KBM-7 (cell line): ENCODE results near the gene MYB.
"Not testable (repeated sequence)": the region's sequence is repeated elsewhere in the genome, so short reads cannot be mapped to it uniquely, and the experiment has no call there.

Experiments
- DNase-seq: peaks from one replicate; pipeline ENCODE4 v3.0.0-alpha.2; 2015
- in situ Hi-C: fragments of 300-500 bp; cut with MboI; formaldehyde crosslinking; loops from 2 replicates; pipeline ENCODE4 v1.14.3; 2020; ENCODE audit warnings: low sequenced_read_pairs, low pct_unique_long_range_greater_than_20kb, mixed read lengths

Gene MYB

DNA sequence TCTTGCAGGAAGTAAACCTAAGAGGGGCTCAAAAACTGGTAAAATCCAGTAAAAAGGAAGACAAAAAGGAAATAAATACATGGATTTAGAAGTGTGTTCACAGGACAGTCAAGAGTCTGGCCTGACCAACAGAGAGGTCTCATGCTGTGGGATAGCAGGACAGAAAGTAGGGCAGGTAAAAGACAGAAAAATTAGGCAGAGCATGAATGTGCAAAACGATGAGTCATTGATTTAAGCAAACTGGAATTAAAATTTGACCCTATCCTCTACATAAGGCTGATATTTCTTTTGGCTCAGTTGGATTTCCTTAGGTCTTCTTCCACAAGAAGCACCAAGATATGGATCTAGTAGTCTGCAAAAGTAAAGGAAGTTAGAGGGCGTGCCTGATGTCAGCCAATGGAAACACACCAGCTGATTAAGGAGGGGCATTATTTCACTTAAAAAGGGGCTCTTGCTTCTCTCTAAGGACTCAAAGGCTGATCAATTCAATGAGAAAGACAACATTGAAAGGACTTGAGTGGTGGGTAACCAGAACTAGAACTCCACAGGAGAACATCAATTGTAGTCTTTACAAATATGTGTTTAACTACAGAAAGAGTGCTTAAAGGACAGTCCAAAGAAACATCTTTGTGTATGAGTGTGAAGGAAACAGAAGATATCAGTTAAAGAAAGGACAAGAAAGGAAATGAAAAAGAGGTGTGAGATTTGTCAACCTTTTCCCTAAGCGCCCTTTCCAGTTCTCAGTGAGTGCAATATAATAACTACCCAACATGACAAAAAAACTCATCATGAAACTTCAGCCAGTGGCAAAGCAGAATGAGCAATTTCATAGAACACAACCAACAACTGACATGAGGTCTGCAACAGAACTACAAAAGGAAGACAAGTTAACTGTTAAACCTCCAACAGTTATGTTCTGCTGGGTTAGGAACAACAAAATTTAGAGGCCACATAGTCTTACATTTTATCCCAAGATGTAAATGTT is 19.4 kb upstream of the MYB start:
- no peak for DNase-seq
- in situ Hi-C loops = no loop called here

DNA sequence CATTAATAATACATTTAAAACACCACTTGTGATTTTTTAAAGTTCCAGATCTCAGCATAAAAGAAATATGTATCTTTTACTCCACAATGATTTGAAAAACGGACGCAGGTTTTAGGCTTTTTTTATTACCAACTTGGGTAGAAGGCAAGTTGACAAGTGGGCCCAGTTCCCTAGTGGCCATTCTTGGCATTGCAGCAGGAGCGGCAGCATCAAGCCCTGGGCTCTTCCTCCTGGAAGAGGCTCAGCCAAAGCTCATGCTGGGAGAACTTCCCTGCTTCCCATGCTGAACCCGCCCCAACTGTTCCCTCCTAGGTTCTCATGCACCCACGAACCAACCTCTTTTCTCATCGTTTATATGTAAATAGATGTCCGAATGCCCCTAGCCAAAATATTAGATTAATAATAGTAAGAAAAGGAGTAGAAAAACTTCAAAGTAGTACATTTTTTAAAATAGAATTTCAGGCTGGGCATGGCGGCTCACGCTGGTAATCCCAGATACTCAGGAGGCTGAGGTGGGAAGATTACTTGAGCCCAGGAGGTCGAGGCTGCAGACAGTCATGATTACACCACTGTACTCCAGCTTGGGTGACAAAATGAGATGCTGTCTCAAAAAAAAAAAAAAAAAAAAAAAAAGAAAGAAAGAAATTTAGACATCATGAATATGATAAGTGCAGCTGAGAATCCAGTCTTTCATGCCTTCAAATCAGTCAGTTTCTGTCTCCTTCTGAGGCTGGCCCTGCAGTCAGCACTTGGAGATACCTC is 18.2 kb upstream of the MYB start:
- in situ Hi-C loops = no loop called here
- DNase-seq = peak; percentile 65

DNA sequence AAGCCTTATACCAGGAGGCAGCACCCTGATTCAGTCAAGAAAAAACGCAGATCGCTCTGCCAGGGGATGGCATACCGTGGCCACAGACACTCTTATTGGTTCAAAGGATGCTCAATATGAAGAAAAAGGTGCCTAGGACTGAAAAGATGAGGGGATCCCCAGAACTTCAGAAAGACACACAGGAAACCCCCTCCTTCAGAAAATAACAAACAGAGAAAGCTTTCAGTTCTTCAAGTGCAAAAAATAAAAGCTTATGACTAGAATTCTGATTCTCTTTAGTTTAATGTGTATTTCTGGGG is 17.7 kb upstream of the MYB start:
- in situ Hi-C loops = no loop called here
- DNase-seq = no peak

DNA sequence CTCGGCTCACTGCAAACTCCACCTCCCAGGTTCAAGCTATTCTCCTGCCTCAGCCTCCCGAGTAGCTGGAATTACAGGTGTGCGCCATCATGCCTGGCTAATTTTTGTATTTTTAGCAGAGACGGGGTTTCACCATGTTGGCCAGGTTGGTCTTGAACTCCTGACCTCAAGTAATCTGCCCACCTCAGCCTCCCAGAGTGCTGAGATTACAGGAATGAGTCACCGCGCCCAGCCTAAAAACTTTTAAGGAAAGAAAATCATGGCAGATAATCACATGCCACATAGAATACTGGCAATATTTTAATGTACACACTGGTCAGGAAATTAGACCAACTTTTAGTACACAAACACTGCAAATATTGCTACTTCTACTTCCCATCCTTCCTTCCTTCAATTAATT is 16.7 kb upstream of the MYB start:
- DNase-seq, in situ Hi-C loops: not testable (repeated sequence)

DNA sequence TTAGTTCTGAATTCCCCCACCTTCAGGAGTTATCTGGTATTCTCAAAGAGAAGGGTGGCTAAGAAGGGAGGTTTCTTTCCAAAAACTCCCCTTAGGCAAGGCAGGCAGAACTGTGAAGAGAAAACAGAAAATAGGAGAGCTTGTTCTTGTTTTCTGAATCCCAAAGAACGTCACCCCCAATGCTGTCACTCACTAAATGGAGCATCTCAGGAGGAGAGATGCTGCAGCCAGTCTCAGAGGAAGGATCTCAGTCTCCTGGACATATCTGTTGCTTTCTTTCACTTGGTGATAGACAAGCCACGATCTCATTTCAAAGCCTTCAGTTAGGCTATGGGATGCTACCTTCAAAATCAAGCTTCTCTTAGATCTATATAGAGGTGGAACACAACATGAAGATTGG is 16.1 kb upstream of the MYB start:
- in situ Hi-C loops = no loop called here
- DNase-seq = no peak

DNA sequence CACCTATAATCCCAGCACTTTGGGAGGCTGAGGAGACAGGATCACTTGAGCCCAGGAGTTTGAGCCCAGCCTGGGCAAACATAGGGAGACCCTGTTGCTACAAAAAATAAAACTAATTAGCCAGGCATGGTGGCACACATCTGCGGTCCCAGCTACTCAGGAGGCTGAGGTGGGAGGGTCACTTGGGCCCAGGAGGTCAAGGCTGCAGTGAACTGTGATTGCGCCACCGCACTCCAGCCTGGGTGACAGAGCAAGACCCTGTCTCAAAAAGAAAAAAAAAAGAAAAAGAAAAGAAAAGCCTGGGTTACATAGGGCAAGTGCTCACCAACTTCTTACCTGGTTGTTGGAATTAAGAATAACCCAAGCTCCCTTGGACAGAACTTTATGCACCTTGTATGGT is 14.6 kb upstream of the MYB start:
- in situ Hi-C loops = no loop called here
- no peak for DNase-seq

DNA sequence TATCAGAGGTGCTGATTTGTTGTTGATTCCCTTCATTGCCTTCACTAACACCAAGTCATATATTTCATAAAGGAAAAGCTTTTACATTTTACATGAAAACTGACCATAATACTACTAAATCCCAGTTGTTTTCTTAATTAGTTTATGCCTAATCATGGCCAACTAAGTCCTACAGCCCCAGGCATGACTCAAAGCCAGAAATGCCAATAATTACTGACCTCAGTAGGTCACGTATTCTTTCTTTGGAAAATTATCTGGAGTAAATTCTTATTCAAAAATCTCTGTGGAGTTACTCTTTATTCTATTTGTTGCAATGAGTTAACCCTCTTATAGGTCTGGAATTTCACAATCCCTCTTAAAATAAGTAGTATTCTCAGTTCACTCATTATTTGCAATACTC is 13.5 kb upstream of the MYB start:
- no peak for DNase-seq
- in situ Hi-C loops = no loop called here

DNA sequence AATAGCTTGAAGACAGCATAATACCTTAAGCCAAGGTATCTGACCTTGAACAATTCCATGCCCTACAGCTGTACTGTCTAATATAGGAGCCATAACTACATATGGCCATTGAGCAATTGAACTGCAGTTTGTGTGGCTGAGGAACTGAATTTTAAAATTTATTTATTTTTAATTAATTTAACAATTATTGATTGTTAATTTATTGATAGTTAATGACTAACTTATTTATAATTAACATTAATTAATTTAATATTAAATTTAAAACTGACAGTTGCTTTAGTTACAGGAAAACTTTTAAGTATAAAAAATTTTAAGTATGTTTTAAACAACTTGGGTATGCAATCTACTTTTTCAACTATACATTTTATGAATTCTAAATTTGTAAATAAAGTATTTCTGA is 12.3 kb upstream of the MYB start:
- in situ Hi-C loops = no loop called here
- DNase-seq = no peak

DNA sequence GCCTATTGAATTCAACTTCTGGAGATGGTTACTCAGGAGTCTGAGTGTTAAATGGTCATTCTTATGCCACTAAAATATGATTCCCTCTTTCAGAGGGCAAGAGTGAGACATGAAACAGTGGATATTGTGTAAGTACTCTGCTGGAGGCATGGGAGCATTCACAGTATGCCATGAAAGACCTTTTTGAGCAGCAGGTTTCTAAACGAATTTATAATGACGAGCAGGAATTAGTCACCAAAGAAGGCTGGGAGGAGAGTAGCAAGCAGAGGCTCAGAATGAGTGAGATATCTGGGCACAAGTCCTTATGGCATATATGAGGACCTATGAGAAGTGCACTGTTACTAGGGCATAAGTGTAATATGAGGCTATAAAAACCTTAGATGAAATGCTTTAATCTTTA is 10.9 kb upstream of the MYB start:
- no peak for DNase-seq
- in situ Hi-C loops = no loop called here

DNA sequence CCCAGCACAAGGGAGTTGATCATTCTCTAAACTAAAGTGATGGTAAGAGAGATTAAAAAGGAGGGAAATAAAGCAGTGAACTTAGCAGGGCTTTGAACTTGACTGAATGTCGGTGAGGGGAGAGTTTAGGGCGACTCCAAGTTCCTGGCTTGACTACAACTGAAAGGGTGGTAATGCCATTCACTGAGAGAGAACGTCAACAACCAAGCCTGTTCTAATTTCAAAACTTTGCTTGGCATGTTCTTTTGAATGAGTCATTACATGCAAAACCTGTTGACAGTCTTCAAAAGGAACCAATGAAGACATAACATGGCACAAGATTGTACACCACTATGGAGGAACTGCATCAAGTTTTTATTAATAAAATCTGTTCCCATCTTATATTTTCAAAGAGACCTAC is 10.3 kb upstream of the MYB start:
- in situ Hi-C loops = no loop called here

DNA sequence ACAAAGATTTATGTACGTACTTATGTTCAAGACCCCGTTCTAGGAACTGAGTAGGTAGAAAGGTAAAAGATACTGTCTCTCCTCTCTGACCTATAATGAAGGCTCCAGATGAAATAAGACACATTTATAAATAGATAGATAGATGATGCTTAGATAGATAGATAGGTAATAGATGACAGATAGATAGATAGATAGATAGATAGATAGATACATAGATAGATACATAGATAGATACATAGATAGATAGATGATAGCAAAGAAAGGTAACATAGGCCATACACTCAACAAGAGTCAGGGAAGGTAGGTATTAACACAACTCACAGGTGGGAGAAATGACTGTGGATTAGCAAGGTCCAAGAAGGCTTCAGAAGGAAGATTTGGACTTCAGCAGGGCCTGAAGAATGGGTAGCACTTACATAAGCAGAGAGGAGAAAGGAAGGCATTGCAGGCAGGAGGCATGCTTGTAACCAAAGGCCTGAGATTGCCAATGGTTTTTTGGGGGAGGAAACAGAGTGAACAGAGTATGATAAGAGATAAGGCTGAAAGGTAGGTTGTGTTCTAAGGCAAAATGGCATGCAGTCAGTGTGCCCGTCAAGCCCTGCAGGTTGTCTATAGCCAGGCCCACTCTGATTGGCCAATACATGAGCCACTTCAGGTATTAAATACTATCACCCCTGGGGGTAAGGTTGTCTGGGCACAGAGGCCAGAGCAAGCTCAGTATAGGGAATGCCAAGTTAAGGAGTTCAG is 7.7 kb upstream of the MYB start:
- in situ Hi-C loops = no loop called here
- no peak for DNase-seq

More for the DNA sequence above, 10.3 kb upstream of the MYB start:
- no peak for DNase-seq

DNA sequence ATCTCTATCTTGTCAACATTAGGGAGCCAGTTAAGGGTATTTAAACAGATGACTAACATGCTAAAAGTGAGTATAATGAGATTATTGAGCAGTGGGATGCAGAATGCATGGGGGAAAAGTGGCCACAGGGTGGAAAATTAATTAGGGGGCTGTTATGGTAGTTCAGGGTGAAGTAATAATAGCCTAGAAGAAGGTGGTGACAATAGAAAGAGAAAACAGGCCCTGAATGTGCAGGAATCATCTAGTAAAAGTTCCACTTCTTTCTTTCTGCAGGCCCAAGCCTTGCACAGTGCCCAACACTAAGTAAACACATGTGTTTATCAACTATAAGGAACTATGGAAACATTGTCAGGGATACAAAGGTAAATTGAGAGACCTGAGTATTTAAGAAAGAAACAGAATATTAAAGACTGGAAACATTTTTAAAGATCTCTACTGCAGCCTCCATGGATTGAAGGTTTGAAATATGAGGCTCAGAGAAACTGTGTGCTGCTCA is 7.1 kb upstream of the MYB start:
- no peak for DNase-seq
- in situ Hi-C loops = no loop called here

DNA sequence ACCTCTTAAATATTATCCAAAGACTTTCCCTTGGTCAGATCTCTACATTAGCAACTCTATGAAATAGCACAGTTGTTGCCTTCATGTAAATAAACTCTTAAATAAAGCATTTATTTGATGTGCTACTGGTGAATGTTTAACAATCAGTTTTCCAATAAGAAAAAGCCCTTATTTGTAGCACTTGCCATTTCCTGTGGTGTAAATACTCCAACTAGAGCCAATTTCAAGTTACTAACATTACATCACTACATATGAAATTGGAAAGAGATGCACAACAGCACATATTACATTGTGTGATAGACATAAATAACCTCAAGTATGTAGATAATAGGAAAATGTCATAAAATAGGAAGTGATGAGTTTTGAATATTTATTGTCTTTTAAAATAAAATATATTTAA is 5.0 kb upstream of the MYB start:
- in situ Hi-C loops = no loop called here
- DNase-seq = no peak

DNA sequence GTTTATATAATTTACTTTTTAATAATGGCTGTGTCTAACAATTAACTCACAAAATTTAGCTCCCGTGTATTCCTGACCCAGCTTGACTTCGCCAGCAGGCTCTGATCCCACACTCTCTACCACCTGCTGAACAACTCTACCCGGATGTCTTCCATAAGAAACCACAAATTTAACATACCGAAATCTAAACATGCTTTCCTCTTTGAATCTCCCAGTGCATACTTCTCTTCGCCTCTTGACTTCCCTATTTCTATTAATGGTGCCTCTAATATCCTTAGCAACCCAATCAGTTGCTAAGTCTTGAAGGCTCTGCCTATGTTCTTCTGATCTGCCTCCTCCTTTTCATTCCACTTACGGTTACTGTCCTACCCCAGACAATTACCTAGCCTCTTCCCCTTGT is 4.6 kb upstream of the MYB start:
- in situ Hi-C loops = no loop called here
- peak; percentile 86 for DNase-seq

DNA sequence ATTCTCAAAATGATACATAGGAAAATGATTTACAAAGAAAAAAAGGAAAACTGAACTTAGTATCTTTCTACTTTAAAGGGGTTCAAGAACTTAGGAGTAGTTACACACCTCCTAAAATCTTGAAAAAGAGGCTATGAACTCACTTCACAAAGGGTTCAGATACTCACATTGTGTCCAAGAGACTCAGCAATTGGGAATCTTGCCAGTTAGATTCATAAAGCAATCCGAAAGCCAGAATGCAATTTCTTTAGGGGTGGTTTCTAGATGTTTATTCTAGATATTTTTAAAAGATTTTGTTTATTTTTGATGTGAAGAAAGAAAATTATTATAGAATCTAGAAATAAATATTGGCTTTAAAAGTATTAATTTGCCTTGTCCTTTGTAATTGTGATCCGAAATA is 1.7 kb upstream of the MYB start:
- in situ Hi-C loops = no loop called here
- no peak for DNase-seq

DNA sequence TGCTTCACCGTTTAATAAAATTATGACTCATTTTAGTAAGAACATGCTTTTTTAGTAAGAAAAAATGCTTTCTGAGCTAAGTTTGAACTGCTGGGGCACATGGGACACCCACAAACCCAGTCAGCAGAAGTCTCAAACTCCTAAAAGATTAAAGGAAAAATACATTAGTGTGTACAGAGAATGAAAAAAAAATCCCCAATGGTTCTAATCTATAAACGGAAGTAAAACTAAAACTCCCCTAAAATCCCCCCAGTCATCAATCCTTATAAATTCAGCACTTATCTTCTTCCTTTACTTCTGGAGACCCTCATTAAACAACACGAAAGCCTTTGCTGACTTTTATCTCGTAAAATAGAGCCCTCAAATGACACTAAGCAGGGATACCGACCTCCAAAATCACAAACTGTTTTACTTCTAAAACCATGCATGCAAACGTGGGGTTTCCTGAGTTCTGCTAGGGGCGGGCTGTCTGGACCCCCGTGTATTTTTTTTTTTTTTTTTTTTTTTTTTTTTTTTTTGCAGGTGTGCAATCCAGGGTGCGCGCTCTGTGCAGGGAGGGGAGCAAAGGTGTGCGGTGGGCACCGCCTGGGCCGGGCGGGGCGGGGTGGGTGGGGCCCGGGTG is 1.1 kb upstream of the MYB start:
- in situ Hi-C loops = no loop called here
- DNase-seq = peak; percentile 48

DNA sequence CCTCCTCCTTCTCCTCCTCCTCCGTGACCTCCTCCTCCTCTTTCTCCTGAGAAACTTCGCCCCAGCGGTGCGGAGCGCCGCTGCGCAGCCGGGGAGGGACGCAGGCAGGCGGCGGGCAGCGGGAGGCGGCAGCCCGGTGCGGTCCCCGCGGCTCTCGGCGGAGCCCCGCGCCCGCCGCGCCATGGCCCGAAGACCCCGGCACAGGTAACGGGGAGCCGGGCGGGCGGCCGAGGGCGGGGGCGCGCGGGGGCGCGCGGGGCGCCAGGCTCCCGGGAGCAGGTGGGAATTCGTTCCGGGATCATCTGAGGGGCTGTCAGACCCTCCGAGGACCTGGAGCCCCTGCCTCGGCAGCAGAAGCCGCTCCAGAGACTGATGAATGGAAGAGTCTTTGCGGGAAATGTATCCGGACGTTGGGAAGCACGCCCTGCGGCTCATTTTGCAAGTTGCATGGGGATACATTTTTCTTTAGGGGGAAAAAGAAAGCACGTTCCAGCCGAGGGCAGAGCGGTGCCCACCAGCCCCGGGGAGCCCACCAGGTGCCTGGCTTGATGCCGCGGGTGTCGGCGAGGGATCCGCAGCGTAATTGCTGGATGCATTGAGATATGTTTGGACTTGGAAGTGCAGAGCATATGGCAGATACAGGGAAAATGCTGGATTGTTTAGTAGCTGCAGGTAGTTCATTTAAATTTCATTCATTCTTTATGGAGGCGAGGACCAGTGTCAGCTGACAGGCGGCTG is 394 bp downstream of the MYB start:
- in situ Hi-C loops = no loop called here
- DNase-seq = no peak

DNA sequence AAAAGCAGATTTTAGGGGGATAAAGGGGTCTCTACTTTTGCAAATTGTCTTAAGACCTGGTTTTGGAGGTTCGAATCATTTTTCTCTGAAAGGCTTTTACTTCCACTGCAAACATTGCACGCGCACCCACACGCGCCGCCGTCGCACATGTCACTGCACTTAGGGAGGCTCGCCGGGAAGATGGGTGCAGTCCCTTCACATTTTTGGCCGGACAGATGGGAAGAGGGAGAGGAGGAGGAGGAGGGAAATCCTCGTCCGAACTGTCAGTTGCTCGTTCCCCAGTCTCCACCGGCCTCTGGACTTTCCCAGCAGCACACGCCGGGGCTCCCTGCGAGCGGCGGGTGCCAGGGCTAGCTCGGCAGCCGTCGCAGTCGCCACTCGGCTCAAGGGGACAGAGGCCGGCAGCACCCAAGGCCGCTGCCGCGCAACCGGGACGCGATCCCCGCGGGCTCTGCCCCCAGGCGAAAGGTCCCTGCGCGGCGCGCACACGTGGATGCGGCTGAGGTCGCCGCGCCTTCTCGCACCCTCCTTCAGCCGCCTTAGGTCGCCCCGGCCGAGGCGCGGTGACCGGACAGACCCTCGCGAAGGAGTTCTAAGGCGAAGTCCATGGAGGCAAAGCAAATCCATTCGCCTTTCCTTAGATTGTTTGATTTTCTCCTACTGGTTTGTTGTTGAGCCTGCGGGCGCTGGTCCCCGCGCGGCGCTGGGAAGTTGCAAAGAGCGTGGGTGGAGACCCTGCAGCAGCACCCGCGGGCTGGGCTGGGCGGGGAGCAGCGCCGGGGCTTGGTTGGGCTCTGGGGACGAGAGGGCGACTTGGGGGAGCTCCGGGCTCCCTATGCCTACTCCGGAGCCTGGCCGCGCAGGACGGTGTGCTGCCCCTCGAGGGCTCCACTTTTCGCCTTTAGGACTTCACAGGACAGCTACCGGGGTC is 1.2 kb downstream of the MYB start:
- in situ Hi-C loops = no loop called here
- no peak for DNase-seq
